Measurements from ENCODE around the gene CTSC. TPM values are rescaled to one million over a fixed set of nuclear protein-coding genes. Genes with fewer than 3 reads are reported as not detected.

CTSC gene
- total RNA-seq, result 596 and 712 TPM in 2 replicates

DNA sequence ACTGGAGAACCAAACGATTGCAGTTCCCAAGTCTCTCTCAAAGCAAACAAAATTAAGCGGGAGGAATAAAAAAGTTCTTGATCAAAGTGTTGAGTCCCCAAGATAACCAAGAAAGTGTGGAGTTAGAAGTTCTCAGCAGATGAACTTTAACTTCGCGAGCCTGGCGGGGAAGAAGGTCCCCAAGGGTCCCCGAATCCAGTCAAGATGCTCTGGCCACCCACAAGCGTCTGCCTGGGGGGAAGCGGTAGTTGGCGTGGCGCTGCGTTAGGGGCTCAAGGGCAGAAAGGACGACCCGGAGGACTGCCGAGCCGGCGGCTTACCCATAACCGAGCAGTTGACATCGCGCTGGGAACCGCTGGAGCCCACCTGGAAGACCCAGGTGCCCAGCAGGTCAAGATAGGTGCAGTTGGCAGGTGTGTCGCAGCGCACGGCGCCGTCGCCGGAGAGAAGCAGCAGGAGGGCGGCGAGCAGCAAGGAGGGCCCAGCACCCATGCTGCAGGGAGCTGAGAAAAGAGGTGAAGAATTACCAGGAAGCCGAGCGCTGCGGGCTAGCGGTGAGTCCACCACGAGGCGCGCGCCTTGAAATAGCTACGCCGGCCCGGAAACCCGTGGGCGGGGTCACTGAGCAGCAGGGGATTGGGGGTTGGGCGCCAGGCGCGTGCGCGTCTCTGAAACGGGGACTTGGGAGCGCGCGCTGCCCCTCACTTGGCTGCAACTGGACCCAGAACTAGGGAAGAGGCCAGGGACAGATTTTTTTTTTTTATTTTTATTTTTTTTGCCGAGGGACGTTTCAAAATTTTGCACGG is at the start of gene CTSC:
Gene CTSC (minus strand): TSS at position 556 of the 806 bp plus-strand sequence. CDS start 64 bp downstream, at position 492.

Other genes starting within 250 kb of the CTSC start
- 107 and 151 TPM in 2 replicates for gene RAB38, start 162.3 kb downstream of the CTSC start, total RNA-seq

Measured in hair follicular keratinocyte (primary cell).